H1 (cell line): ENCODE results near the gene ZNF506.
"Not testable (repeated sequence)": the region's sequence is repeated elsewhere in the genome, so short reads cannot be mapped to it uniquely, and the experiment has no call there.

Source experiments
- JUND ChIP-seq: IDR thresholded peaks from 2 replicates; pipeline ENCODE4 v1.6.1; 2011; ENCODE audit warnings: mild to moderate bottlenecking, improper control_type of control experiment, low read length
- TCF12 ChIP-seq: IDR thresholded peaks from 2 replicates; pipeline ENCODE4 v1.6.1; 2011; ENCODE audit warnings: low read depth, mild to moderate bottlenecking, low read length

- not testable (repeated sequence) for TF ChIP-seq JUND, TCF12
Measured at GRCh38 chr19:19821976-19822375, 426 bp upstream of the ZNF506 start.
